ENCODE data around the gene PHLPP2. TPM values are rescaled to one million over a fixed set of nuclear protein-coding genes. Genes with fewer than 3 reads are reported as not detected.

The PHLPP2 gene
- total and polyA plus RNA-seq, 5 donors from 2014 or later, result 1.7 to 10.1 (median 2.3) TPM

- no peaks in the 10 kb centered on the region for H3K27me3 Mint-ChIP-seq
- ATAC-seq (ENCODE audit: low read depth in 2 of 2), result no peak
- H3K9me3 Mint-ChIP-seq, result no peaks in the 10 kb centered on the region
- H3K4me1 Mint-ChIP-seq, result peaks cover 13 to 28% (median 19%) of the 10 kb centered on the region in 4 donors
- no peaks in the 10 kb centered on the region for H3K4me1 ChIP-seq (ENCODE audit: control insufficient read depth, insufficient read depth, low read length, poor library complexity, severe bottlenecking)
- no peaks in the 10 kb centered on the region for H3K27me3 ChIP-seq (ENCODE audit: control insufficient read depth, insufficient read depth, low read length)
- no peak overlapping the region for H3K27ac Mint-ChIP-seq
- no peak overlapping the region for H3K4me3 ChIP-seq (ENCODE audit: low read depth, low read length)
- H3K36me3 ChIP-seq (ENCODE audit: control insufficient read depth, insufficient read depth, low read length), result no peaks in the 10 kb centered on the region
- H3K27ac ChIP-seq (ENCODE audit: insufficient read depth, low read length, poor library complexity, severe bottlenecking), result no peak overlapping the region
- H3K36me3 Mint-ChIP-seq, result peaks cover 8% of the 10 kb centered on the region
- DNase-seq, result no peak
- H3K9me3 ChIP-seq (ENCODE audit: control insufficient read depth in 2 of 2, low read length in 2 of 2), result no peaks in the 10 kb centered on the region
- no peak overlapping the region for H3K4me3 Mint-ChIP-seq
These were observed 12.0 kb downstream of the PHLPP2 start for GRCh38 chr16:71712501-71712900.

GRCh38 chr16:71711789-71712188 is 12.7 kb downstream of the PHLPP2 start:
- H3K27me3 ChIP-seq (ENCODE audit: control insufficient read depth, insufficient read depth, low read length), result no peaks in the 10 kb centered on the region
- Mint-ChIP-seq H3K9me3 (no peaks in the 10 kb centered on the region), H3K4me3 (no peak overlapping the region), H3K4me1 (peaks cover 12 to 27% (median 19%) of the 10 kb centered on the region in 4 donors), H3K27me3 (no peaks in the 10 kb centered on the region), H3K36me3 (peaks cover 8% of the 10 kb centered on the region), H3K27ac (no peak overlapping the region)
- no peaks in the 10 kb centered on the region for H3K9me3 ChIP-seq (ENCODE audit: control insufficient read depth in 2 of 2, low read length in 2 of 2)
- no peak overlapping the region for H3K27ac ChIP-seq (ENCODE audit: insufficient read depth, low read length, poor library complexity, severe bottlenecking)
- H3K4me3 ChIP-seq (ENCODE audit: low read depth, low read length), result no peak overlapping the region
- H3K4me1 ChIP-seq (ENCODE audit: control insufficient read depth, insufficient read depth, low read length, poor library complexity, severe bottlenecking), result no peaks in the 10 kb centered on the region
- ATAC-seq (ENCODE audit: low read depth in 2 of 2) (no peak), DNase-seq (peak in 1 of 3 donors; percentile 47)
- no peaks in the 10 kb centered on the region for H3K36me3 ChIP-seq (ENCODE audit: control insufficient read depth, insufficient read depth, low read length)

- DNase-seq, result no peak
- peaks cover 7 to 23% (median 12%) of the 10 kb centered on the region in 4 donors for H3K4me1 Mint-ChIP-seq
- H3K36me3 Mint-ChIP-seq, result peaks cover 8% of the 10 kb centered on the region
- H3K27me3 Mint-ChIP-seq, result no peaks in the 10 kb centered on the region
- no peaks in the 10 kb centered on the region for H3K36me3 ChIP-seq (ENCODE audit: control insufficient read depth, insufficient read depth, low read length)
- H3K27ac ChIP-seq (ENCODE audit: insufficient read depth, low read length, poor library complexity, severe bottlenecking), result no peak overlapping the region
- no peak overlapping the region for H3K4me3 Mint-ChIP-seq
- no peaks in the 10 kb centered on the region for H3K27me3 ChIP-seq (ENCODE audit: control insufficient read depth, insufficient read depth, low read length)
- no peaks in the 10 kb centered on the region for H3K4me1 ChIP-seq (ENCODE audit: control insufficient read depth, insufficient read depth, low read length, poor library complexity, severe bottlenecking)
- H3K9me3 Mint-ChIP-seq, result no peaks in the 10 kb centered on the region
- H3K9me3 ChIP-seq (ENCODE audit: control insufficient read depth in 2 of 2, low read length in 2 of 2), result no peaks in the 10 kb centered on the region
- H3K4me3 ChIP-seq (ENCODE audit: low read depth, low read length), result no peak overlapping the region
- no peak for ATAC-seq (ENCODE audit: low read depth in 2 of 2)
- no peak overlapping the region for H3K27ac Mint-ChIP-seq
These were observed 15.2 kb downstream of the PHLPP2 start for GRCh38 chr16:71709229-71709781.

- Mint-ChIP-seq H3K4me1 (peaks cover 7 to 24% (median 12%) of the 10 kb centered on the region in 4 donors), H3K36me3 (peaks cover 8% of the 10 kb centered on the region), H3K4me3 (no peak overlapping the region), H3K27me3 (no peaks in the 10 kb centered on the region), H3K27ac (no peak overlapping the region), H3K9me3 (no peaks in the 10 kb centered on the region)
- ATAC-seq (ENCODE audit: low read depth in 2 of 2), result no peak
- Histone ChIP-seq H3K4me3 (ENCODE audit: low read depth, low read length) (no peak overlapping the region), H3K4me1 (ENCODE audit: control insufficient read depth, insufficient read depth, low read length, poor library complexity, severe bottlenecking) (no peaks in the 10 kb centered on the region), H3K36me3 (ENCODE audit: control insufficient read depth, insufficient read depth, low read length) (no peaks in the 10 kb centered on the region), H3K27ac (ENCODE audit: insufficient read depth, low read length, poor library complexity, severe bottlenecking) (no peak overlapping the region), H3K9me3 (ENCODE audit: control insufficient read depth in 2 of 2, low read length in 2 of 2) (no peaks in the 10 kb centered on the region), H3K27me3 (ENCODE audit: control insufficient read depth, insufficient read depth, low read length) (no peaks in the 10 kb centered on the region)
- DNase-seq, result no peak
These were observed 15.8 kb downstream of the PHLPP2 start for GRCh38 chr16:71708696-71709095.

- H3K4me1 ChIP-seq (ENCODE audit: control insufficient read depth, insufficient read depth, low read length, poor library complexity, severe bottlenecking), result no peaks in the 10 kb centered on the region
- ATAC-seq (ENCODE audit: low read depth in 2 of 2), result no peak
These were observed 17.3 kb downstream of the PHLPP2 start for GRCh38 chr16:71707199-71707598.

GRCh38 chr16:71706046-71706445 is 18.5 kb downstream of the PHLPP2 start:
- Histone ChIP-seq H3K27ac (ENCODE audit: insufficient read depth, low read length, poor library complexity, severe bottlenecking) (no peak overlapping the region), H3K4me1 (ENCODE audit: control insufficient read depth, insufficient read depth, low read length, poor library complexity, severe bottlenecking) (no peaks in the 10 kb centered on the region), H3K36me3 (ENCODE audit: control insufficient read depth, insufficient read depth, low read length) (peaks cover 6% of the 10 kb centered on the region), H3K27me3 (ENCODE audit: control insufficient read depth, insufficient read depth, low read length) (no peaks in the 10 kb centered on the region), H3K4me3 (ENCODE audit: low read depth, low read length) (no peak overlapping the region), H3K9me3 (ENCODE audit: control insufficient read depth in 2 of 2, low read length in 2 of 2) (no peaks in the 10 kb centered on the region)
- Mint-ChIP-seq H3K27me3 (no peaks in the 10 kb centered on the region), H3K9me3 (no peaks in the 10 kb centered on the region), H3K4me3 (no peak overlapping the region), H3K36me3 (peaks cover 10% of the 10 kb centered on the region), H3K27ac (no peak overlapping the region), H3K4me1 (peaks cover 0 to 13% (median 8%) of the 10 kb centered on the region in 4 donors)
- no peak for ATAC-seq (ENCODE audit: low read depth in 2 of 2)
- no peak for DNase-seq

More at GRCh38 chr16:71707199-71707598, 17.3 kb downstream of the PHLPP2 start:
- H3K27me3 Mint-ChIP-seq, result no peaks in the 10 kb centered on the region
- H3K27ac ChIP-seq (ENCODE audit: insufficient read depth, low read length, poor library complexity, severe bottlenecking), result no peak overlapping the region
- H3K4me3 ChIP-seq (ENCODE audit: low read depth, low read length), result no peak overlapping the region
- no peaks in the 10 kb centered on the region for H3K9me3 Mint-ChIP-seq
- no peaks in the 10 kb centered on the region for H3K27me3 ChIP-seq (ENCODE audit: control insufficient read depth, insufficient read depth, low read length)
- peaks cover 7% of the 10 kb centered on the region for H3K36me3 Mint-ChIP-seq
- H3K27ac Mint-ChIP-seq, result no peak overlapping the region
- H3K4me3 Mint-ChIP-seq, result no peak overlapping the region
- peaks cover 1% of the 10 kb centered on the region for H3K36me3 ChIP-seq (ENCODE audit: control insufficient read depth, insufficient read depth, low read length)
- peaks cover 7 to 24% (median 12%) of the 10 kb centered on the region in 4 donors for H3K4me1 Mint-ChIP-seq
- no peaks in the 10 kb centered on the region for H3K9me3 ChIP-seq (ENCODE audit: control insufficient read depth in 2 of 2, low read length in 2 of 2)
- no peak for DNase-seq

- no peaks in the 10 kb centered on the region for H3K9me3 ChIP-seq (ENCODE audit: control insufficient read depth in 2 of 2, low read length in 2 of 2)
- H3K27ac Mint-ChIP-seq, result no peak overlapping the region
- peaks cover 12% of the 10 kb centered on the region for H3K36me3 ChIP-seq (ENCODE audit: control insufficient read depth, insufficient read depth, low read length)
- no peak overlapping the region for H3K27ac ChIP-seq (ENCODE audit: insufficient read depth, low read length, poor library complexity, severe bottlenecking)
- no peaks in the 10 kb centered on the region for H3K4me1 ChIP-seq (ENCODE audit: control insufficient read depth, insufficient read depth, low read length, poor library complexity, severe bottlenecking)
- H3K27me3 Mint-ChIP-seq, result no peaks in the 10 kb centered on the region
- H3K4me3 Mint-ChIP-seq, result no peak overlapping the region
- H3K27me3 ChIP-seq (ENCODE audit: control insufficient read depth, insufficient read depth, low read length), result no peaks in the 10 kb centered on the region
- no peak overlapping the region for H3K4me3 ChIP-seq (ENCODE audit: low read depth, low read length)
- H3K36me3 Mint-ChIP-seq, result peaks cover 27% of the 10 kb centered on the region
- no peak for ATAC-seq (ENCODE audit: low read depth in 2 of 2)
- DNase-seq, result no peak
- H3K9me3 Mint-ChIP-seq, result no peaks in the 10 kb centered on the region
- H3K4me1 Mint-ChIP-seq, result peaks cover 0 to 8% (median 3%) of the 10 kb centered on the region in 4 donors
These were observed 21.2 kb downstream of the PHLPP2 start for GRCh38 chr16:71703333-71703732.

- DNase-seq (no peak), ATAC-seq (ENCODE audit: low read depth in 2 of 2) (no peak)
- Histone ChIP-seq H3K27me3 (ENCODE audit: control insufficient read depth, insufficient read depth, low read length) (no peaks in the 10 kb centered on the region), H3K9me3 (ENCODE audit: control insufficient read depth in 2 of 2, low read length in 2 of 2) (no peaks in the 10 kb centered on the region), H3K4me1 (ENCODE audit: control insufficient read depth, insufficient read depth, low read length, poor library complexity, severe bottlenecking) (no peaks in the 10 kb centered on the region), H3K27ac (ENCODE audit: insufficient read depth, low read length, poor library complexity, severe bottlenecking) (no peak overlapping the region), H3K4me3 (ENCODE audit: low read depth, low read length) (no peak overlapping the region), H3K36me3 (ENCODE audit: control insufficient read depth, insufficient read depth, low read length) (peaks cover 12% of the 10 kb centered on the region)
- H3K4me3 Mint-ChIP-seq, result no peak overlapping the region
- H3K9me3 Mint-ChIP-seq, result peaks cover 0 to 1% (median 0%) of the 10 kb centered on the region in 7 donors
- peaks cover 27% of the 10 kb centered on the region for H3K36me3 Mint-ChIP-seq
- H3K4me1 Mint-ChIP-seq, result peaks cover 3 to 8% (median 5%) of the 10 kb centered on the region in 4 donors
- H3K27me3 Mint-ChIP-seq, result no peaks in the 10 kb centered on the region
- H3K27ac Mint-ChIP-seq, result no peak overlapping the region
These were observed 23.7 kb downstream of the PHLPP2 start for GRCh38 chr16:71700831-71701230.

Measured in CD4-positive, CD25-positive, alpha-beta regulatory T cell (primary cell).